HG03439 (cell line): Measurements from ENCODE around the gene ACTL7B.
"Not testable (repeated sequence)": the region's sequence is repeated elsewhere in the genome, so short reads cannot be mapped to it uniquely, and the experiment has no call there.

ENCODE experiments used
- ATAC-seq: cut with Tn5 transposase; IDR thresholded peaks from one replicate; pipeline ENCODE4 v1.9.1; 2021; ENCODE audit warnings: mild to moderate bottlenecking, moderate library complexity; ENCODE audit not compliant: unreplicated experiment

ACTL7B gene

DNA sequence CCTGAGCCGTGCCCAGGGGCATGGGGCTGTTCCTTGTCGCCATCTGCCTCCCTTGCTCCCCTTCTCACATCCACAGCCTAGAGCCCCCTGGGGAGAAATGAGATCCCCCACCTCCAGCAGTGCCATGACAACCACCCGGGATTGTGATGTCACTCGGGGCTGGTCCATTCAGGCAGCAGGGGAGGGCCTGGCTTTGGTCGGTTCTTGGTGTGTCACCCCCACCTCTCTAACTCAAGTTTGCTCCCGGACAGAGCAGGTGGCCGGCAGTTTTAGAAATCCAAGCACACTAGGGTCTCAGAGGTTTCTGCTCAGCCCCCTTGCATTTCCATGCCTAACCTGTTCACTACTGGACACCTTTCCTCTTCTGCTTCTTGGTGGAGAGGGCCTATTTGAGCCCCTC, at the start of gene ACTL7B:
TSS of gene ACTL7B (minus strand) at position 99 of the 400 bp plus-strand sequence. CDS start at position 43, 56 bp downstream.
- no peak for ATAC-seq

DNA sequence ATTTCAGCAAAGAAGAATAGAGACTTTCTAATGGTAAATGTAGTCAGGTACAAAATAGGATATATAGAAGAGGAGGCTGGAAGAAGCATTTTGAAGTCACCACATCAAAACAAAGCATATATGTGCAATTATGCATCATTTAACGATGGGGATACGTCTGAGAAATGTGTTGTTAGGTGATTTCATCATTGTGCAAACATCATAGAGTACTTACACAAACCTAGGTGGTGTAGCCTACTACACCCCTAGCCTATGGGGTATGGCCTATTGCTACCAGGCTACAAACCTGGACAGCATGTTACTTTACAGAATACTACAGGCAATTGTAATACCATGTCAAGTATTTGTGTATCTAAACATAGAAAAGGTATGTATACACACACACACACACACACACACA, 49.7 kb upstream of the ACTL7B start:
- no peak for ATAC-seq

- ATAC-seq, result no peak
Observed at GRCh38 chr9:108904161-108904560, 48.4 kb upstream of the ACTL7B start.

DNA sequence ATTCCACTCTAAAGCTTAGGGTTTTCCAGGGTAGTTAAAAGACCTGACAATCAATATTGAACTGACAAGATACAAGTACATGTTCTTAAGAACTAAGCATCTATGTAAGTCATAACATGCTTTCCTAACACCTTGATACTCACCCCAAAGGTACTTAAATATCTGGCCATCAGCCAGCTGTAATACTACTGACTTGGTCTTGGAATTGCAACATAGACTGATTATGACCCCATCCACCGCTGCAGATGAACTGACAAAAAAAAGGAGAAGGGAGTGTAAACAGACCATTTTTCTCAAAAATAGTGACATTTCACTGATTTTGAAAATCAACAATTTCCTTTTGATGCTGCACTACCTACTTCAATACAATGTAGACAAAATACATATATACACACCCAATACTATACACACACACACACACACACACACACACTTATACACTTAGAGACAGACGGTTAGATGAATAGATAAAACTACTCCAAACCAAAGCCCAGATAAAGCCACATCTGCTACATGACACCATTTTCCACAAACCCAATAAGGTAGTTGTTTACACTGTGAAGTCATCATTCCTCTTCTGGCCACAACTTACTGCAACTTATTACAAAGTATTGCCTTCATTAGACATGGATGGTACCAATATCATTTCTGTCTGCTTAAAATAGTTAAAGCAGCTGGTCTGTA, 47.8 kb upstream of the ACTL7B start:
- no peak for ATAC-seq

GRCh38 chr9:108900176-108900575, 44.4 kb upstream of the ACTL7B start:
- no peak for ATAC-seq

- ATAC-seq, result not testable (repeated sequence)
Observed at GRCh38 chr9:108899023-108899695, 43.4 kb upstream of the ACTL7B start.

GRCh38 chr9:108897324-108898096, 41.7 kb upstream of the ACTL7B start:
- no peak for ATAC-seq

- no peak for ATAC-seq
Observed at GRCh38 chr9:108894225-108894997, 38.6 kb upstream of the ACTL7B start.

DNA sequence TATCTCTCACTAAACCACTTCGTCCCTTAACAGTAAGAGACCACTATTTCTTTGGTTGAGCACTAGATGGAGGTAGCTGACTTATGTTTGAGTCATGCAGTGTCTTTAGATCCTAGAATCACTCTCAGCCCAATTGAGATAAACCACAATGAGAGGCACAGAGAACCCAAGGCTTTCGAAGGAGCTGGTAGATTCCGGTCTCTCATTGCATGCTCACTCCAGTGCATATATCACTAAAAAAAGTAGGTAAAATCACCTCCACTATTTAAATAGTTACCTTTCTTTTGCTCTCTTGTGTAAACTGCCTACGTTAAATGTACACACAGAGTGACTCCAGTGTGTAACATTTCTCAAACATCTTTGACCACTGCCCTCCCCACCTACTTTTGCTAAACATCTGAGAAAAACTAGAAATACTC, 33.9 kb upstream of the ACTL7B start:
- no peak for ATAC-seq

DNA sequence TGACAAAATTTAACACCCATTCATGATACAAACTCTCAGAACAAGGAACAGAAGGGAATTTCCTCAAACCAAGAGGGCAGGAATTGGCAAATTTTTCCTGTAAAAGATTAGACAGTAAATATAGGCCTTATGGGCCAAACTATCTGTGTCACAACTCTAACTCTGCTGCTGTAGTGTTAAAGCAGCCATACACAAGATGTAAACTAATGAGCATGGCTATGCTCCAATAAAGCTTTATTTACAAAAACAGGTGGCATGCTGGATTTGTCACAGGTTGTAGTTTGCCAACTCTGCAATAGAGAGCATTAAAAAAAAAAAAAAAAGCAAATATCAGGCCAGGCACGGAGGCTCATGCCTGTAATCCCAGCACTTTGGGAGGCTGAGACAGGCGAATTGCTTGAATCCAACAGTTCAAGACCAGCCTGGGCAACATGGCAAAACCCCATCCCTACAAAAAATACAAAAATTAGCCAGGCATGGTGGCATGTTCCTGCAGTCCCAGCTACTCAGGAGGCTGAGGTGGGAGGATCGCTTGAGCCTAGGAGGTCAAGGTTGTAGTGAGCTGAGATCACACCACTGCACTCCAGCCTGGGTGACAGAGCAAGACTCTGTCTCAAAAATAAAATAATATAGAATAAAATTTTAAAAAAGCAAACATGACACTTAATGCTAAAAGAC, 30.9 kb upstream of the ACTL7B start:
- not testable (repeated sequence) for ATAC-seq

DNA sequence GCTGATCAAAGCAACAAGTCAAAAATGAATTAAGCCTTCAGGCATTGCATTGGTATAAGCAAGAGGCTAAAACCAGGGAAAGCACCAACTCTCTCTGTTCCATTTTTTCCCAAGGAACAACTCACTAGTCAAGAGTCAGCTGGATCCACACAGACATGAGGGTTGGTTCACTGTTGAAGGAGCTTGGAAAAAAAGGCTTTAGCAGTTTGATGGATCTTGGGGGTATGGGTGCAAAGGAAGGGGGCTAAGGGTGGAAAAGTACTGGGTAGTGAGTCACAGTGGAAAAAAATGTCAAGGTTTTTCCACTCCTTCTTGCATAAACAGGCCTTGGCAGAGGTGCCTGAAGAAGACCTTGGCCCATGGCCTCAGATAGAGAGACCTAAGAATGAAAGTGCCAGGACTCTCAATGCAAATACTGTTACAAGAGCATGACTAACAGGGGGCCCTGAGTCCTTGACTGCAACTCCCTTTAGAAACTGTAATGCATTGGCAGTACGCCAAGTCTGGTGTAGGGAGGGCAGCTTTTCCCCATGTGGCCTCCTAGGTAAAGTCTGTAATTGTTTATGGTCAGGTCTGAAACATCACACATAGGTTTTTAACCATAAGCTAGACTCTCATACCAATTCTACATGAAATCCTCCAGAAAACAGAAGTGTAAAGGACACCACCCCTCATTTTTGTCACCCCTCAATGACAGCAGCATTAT, 30.0 kb upstream of the ACTL7B start:
- peak; percentile 98 for ATAC-seq

DNA sequence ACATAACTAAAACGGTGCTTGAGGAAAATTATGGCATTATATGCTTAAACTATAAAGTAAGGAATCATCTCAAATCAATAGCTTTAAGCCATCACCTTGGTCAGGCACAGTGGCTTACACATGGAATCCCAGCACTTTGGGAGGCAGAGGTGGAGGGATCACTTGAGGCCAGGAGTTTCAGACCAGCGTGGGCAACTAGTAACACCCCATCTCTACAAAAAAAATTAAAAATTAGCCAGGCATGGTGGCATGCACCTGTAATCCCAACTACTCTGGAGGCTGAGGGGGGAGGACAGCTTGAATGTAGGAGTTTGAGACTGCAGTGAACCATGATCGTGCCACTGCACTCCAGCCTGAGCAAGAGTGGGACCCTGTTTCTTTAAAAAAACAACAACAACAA, 28.9 kb upstream of the ACTL7B start:
- ATAC-seq, result no peak

- no peak for ATAC-seq
Observed at GRCh38 chr9:108883085-108883484, 27.3 kb upstream of the ACTL7B start.

GRCh38 chr9:108882052-108882888, 26.5 kb upstream of the ACTL7B start:
- no peak for ATAC-seq

DNA sequence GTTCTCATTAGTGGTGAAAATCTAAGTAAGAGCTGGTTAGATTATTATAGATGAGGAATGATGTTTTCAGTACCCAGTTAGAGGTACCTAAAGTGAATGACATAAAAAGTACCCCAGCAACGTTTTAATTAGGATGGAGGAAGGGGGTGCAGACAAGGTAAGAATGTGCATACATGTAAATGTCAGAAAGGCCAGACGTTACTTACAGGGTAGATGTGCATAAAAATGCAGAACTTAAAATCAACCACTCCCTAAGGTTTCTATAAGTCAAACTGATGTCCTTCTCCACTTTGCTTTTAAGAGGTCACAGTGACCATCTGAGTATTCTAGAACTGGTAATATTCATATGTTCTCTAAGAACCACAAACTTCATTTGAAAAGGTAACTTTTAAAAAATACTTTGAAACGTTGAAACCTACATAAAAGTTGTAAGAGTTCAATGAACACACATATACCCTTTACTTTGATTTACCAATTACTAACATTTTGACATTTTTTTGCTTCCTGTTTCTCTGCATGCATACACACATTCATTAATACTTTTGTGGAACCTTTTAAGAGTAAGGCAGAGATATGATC, 25.0 kb upstream of the ACTL7B start:
- no peak for ATAC-seq

- ATAC-seq, result no peak
Observed at GRCh38 chr9:108877524-108877923, 21.7 kb upstream of the ACTL7B start.

GRCh38 chr9:108876425-108876824, 20.6 kb upstream of the ACTL7B start:
- ATAC-seq, result no peak

- peak; percentile 53 for ATAC-seq
Observed at GRCh38 chr9:108874058-108874788, 18.4 kb upstream of the ACTL7B start.
